HUES6 (cell line): ENCODE results near the gene OR9Q2.

Experiments
- H3K27ac ChIP-seq: 2 replicates; pipeline ENCODE4 v1.7.0; 2013; ENCODE audit warnings: low read depth, mild to moderate bottlenecking, low read length, inconsistent platforms
- H3K27me3 ChIP-seq: 2 replicates; pipeline ENCODE4 v1.6.1; 2013; ENCODE audit warnings: low read length; ENCODE audit not compliant: control insufficient read depth, insufficient read depth
- H3K36me3 ChIP-seq: 2 replicates; pipeline ENCODE4 v1.6.1; 2013; ENCODE audit warnings: low read length; ENCODE audit not compliant: control insufficient read depth, insufficient read depth
- H3K4me1 ChIP-seq: 2 replicates; pipeline ENCODE4 v1.6.1; 2013; ENCODE audit warnings: low read length; ENCODE audit not compliant: control insufficient read depth, insufficient read depth
- H3K4me3 ChIP-seq: 2 replicates; pipeline ENCODE4 v1.5.1; 2013; ENCODE audit warnings: low read depth, low read length
- H3K9ac ChIP-seq: one replicate; pipeline ENCODE4 v1.6.1; 2013; ENCODE audit warnings: mild to moderate bottlenecking, low read length
- H3K9me3 ChIP-seq: 2 replicates; pipeline ENCODE4 v1.6.1; 2013; ENCODE audit warnings: low read depth, low read length; ENCODE audit not compliant: control insufficient read depth, insufficient read depth

Gene OR9Q2, protein sequence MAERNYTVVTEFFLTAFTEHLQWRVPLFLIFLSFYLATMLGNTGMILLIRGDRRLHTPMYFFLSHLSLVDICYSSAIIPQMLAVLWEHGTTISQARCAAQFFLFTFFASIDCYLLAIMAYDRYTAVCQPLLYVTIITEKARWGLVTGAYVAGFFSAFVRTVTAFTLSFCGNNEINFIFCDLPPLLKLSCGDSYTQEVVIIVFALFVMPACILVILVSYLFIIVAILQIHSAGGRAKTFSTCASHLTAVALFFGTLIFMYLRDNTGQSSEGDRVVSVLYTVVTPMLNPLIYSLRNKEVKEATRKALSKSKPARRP

DNA sequence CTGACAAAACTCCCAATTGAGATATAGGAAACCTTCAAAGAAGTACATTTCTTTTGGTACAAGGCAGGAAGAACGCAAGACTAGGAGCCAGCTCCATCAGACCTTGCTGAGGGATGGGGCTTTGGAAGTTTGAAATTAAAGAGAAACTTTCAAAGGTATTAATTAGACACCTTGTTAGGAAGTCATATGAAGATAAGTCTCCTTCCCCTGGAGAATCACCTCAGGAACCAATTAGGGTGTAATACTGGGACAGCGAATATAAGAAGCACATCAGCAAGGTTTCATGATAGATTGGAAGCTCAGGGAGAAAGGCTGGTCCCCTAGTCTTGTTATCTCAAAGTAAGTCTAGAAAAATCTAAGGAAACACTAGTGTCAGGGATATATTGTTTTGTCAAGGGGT lies at the start of gene OR9Q2:
TSS of gene OR9Q2 (plus strand) at position 301 of the 400 bp plus-strand sequence. CDS start 1,421 bp downstream, outside the sequence.
- H3K27me3 ChIP-seq, result no peaks in the 10 kb centered on the region
- H3K9me3 ChIP-seq, result no peaks in the 10 kb centered on the region; the same call in 1 of the 2 replicates
- no peak within 1 kb of the TSS for H3K27ac ChIP-seq
- no peaks in the 10 kb centered on the region for H3K36me3 ChIP-seq
- no peaks in the 10 kb centered on the region for H3K4me1 ChIP-seq
- no peak within 1 kb of the TSS for H3K4me3 ChIP-seq
- H3K9ac ChIP-seq, result no peak within 1 kb of the TSS

- Histone ChIP-seq H3K4me3 (no peak overlapping the region), H3K36me3 (no peaks in the 10 kb centered on the region), H3K27me3 (no peaks in the 10 kb centered on the region), H3K4me1 (no peaks in the 10 kb centered on the region), H3K9me3 (no peaks in the 10 kb centered on the region), H3K27ac (no peak overlapping the region), H3K9ac (no peak overlapping the region)
Observed at GRCh38 chr11:58142761-58143160, 46.1 kb upstream of the OR9Q2 start.

GRCh38 chr11:58152781-58153180 lies 36.1 kb upstream of the OR9Q2 start:
- H3K27me3 ChIP-seq, result no peaks in the 10 kb centered on the region
- no peak overlapping the region for H3K9ac ChIP-seq

GRCh38 chr11:58164389-58164788 lies 24.5 kb upstream of the OR9Q2 start:
- Histone ChIP-seq H3K27ac (no peak overlapping the region), H3K9ac (no peak overlapping the region), H3K27me3 (no peaks in the 10 kb centered on the region), H3K4me3 (no peak overlapping the region), H3K9me3 (no peaks in the 10 kb centered on the region), H3K4me1 (no peaks in the 10 kb centered on the region), H3K36me3 (no peaks in the 10 kb centered on the region)

More at GRCh38 chr11:58152781-58153180, 36.1 kb upstream of the OR9Q2 start:
- no peak overlapping the region for H3K4me3 ChIP-seq
- H3K4me1 ChIP-seq, result no peaks in the 10 kb centered on the region
- H3K9me3 ChIP-seq, result peaks cover 3% of the 10 kb centered on the region; the same call in 1 of the 2 replicates
- no peak overlapping the region for H3K27ac ChIP-seq
- no peaks in the 10 kb centered on the region for H3K36me3 ChIP-seq

DNA sequence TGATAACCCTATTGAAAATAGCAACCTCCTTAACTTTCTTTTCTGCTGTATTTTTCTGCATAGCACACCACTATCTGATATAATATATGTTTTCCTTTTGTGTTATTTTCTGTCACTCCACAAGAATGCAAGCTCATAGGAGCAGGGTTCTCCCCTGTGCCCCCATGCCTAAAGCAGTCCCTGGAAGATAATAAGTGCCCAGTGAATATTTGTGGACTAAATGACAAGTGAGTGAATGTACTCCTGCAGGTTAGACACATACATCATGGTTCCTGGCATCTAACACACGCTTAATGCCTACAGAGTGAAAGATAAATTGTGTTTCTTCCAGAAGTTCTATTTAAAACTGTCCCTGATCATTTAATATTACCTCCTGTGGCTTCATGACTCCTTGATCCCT lies 23.9 kb upstream of the OR9Q2 start:
- Histone ChIP-seq H3K36me3 (no peaks in the 10 kb centered on the region), H3K9ac (no peak overlapping the region), H3K27me3 (no peaks in the 10 kb centered on the region)

DNA sequence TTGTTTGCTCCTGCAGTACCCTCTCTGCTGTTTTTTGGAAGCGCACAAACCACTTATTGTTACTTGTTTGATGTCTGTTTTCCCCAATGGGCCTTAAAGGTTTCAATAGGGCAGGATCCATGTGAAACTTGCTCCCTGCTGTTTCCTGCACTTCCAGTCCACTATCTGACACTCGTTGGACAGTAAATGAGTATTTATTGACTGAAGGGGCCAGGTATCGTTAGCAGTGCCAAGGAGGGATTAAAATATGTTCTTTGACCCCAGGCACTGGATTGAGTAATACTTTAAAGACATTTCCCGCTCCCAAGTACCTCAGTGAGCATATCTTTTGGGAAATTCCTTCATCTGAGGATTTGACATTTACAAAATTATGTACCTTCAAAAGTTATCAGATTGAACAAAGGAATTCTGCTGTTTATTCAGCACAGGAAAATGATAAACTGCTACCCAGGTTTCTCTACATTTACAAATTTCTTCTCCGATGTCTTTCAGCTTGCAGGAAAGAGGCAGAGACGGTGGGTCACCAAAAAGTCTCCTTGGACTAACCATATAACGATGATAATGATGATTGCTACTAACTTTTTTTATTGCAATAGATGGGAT lies 23.3 kb upstream of the OR9Q2 start:
- no peaks in the 10 kb centered on the region for H3K36me3 ChIP-seq
- H3K4me1 ChIP-seq, result no peaks in the 10 kb centered on the region
- H3K27ac ChIP-seq, result no peak overlapping the region
- H3K27me3 ChIP-seq, result no peaks in the 10 kb centered on the region
- no peak overlapping the region for H3K4me3 ChIP-seq
- H3K9me3 ChIP-seq, result no peaks in the 10 kb centered on the region
- no peak overlapping the region for H3K9ac ChIP-seq

More for the DNA sequence above, 23.9 kb upstream of the OR9Q2 start:
- Histone ChIP-seq H3K9me3 (no peaks in the 10 kb centered on the region), H3K4me1 (no peaks in the 10 kb centered on the region), H3K4me3 (no peak overlapping the region), H3K27ac (no peak overlapping the region)

- H3K4me3 ChIP-seq, result no peak overlapping the region
Observed at GRCh38 chr11:58177409-58178054, 11.3 kb upstream of the OR9Q2 start.

DNA sequence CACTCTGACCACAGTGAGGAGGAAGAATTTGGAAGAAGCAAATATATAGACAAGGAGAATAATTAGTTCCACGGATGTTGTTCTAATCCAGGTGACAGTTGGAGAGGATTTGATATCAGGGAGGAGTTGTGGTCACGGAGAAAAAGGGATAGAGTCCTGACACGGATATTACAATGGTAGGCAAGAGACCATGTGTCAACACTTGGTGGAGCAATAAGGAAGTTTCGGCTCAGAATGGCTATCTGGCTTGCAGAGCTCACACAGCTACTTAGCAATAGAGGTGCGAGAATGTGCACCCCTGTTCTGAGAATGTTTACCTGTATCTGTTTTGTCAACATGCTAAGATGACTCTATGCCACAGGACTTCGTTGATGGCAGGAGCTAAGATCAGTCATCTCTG lies 10.4 kb upstream of the OR9Q2 start:
- Histone ChIP-seq H3K9me3 (no peaks in the 10 kb centered on the region), H3K4me3 (no peak overlapping the region), H3K36me3 (no peaks in the 10 kb centered on the region), H3K27ac (no peak overlapping the region), H3K27me3 (no peaks in the 10 kb centered on the region), H3K4me1 (0 out of 2 replicates have a peak, but pooled peaks cover 3% of the 10 kb centered on the region), H3K9ac (no peak overlapping the region)

More at GRCh38 chr11:58177409-58178054, 11.3 kb upstream of the OR9Q2 start:
- no peaks in the 10 kb centered on the region for H3K27me3 ChIP-seq
- H3K4me1 ChIP-seq, result 0 out of 2 replicates have a peak, but pooled peaks cover 3% of the 10 kb centered on the region
- no peaks in the 10 kb centered on the region for H3K9me3 ChIP-seq
- H3K36me3 ChIP-seq, result no peaks in the 10 kb centered on the region
- H3K9ac ChIP-seq, result no peak overlapping the region
- H3K27ac ChIP-seq, result no peak overlapping the region

DNA sequence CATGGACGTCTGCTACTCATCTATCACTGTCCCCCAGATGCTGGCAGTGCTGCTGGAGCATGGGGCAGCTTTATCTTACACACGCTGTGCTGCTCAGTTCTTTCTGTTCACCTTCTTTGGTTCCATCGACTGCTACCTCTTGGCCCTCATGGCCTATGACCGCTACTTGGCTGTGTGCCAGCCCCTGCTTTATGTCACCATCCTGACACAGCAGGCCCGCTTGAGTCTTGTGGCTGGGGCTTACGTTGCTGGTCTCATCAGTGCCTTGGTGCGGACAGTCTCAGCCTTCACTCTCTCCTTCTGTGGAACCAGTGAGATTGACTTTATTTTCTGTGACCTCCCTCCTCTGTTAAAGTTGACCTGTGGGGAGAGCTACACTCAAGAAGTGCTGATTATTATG lies 9.2 kb upstream of the OR9Q2 start:
- H3K4me1 ChIP-seq, result 0 out of 2 replicates have a peak, but pooled peaks cover 3% of the 10 kb centered on the region
- H3K27me3 ChIP-seq, result no peaks in the 10 kb centered on the region
- H3K9me3 ChIP-seq, result no peaks in the 10 kb centered on the region
- no peak overlapping the region for H3K9ac ChIP-seq
- no peaks in the 10 kb centered on the region for H3K36me3 ChIP-seq
- H3K4me3 ChIP-seq, result no peak overlapping the region
- no peak overlapping the region for H3K27ac ChIP-seq

DNA sequence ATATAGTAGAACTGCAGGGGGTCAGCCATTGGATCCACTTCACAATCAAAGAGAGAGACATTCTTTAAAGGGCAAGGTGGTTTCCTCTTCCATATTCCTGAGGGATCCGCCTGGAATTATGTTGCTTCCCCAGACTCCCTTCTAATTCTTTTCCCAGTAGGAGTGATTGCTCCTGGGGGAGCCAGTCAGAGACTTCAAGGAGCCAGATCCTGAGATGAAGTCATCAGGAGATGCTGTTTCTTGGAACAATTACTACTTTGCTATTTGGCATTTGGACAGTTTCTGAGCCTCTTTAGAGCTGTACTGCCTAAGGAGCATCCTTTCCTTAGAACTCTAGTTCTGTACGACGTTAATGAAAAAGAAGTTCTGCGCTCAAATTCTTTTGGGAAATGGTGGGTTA lies 1.9 kb upstream of the OR9Q2 start:
- Histone ChIP-seq H3K36me3 (no peaks in the 10 kb centered on the region), H3K9ac (no peak overlapping the region), H3K4me3 (no peak overlapping the region), H3K27ac (no peak overlapping the region), H3K9me3 (no peaks in the 10 kb centered on the region; the same call in 1 of the 2 replicates), H3K27me3 (no peaks in the 10 kb centered on the region), H3K4me1 (no peaks in the 10 kb centered on the region)

DNA sequence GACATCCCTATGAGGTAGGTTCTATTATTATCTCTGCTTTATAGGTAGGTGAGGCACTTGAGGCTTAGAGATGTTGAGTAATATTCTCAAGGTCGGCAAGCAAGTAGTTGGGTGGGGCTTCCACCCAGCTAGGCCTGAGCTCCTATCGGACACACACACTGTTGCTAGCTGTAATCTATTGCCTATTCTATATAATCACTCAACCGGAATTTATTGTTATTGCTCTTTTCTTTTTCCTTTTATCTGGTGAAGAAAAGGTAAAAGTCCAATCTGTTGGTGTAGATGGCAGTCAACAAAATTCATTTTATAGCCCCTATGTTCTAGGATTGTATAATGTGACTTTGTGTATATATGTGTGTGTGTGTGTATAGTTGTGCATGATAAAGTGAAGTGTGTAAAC lies 3.4 kb downstream of the OR9Q2 start:
- H3K4me1 ChIP-seq, result no peaks in the 10 kb centered on the region
- H3K4me3 ChIP-seq, result no peak overlapping the region

More for the DNA sequence above, 3.4 kb downstream of the OR9Q2 start:
- Histone ChIP-seq H3K27ac (no peak overlapping the region), H3K9me3 (no peaks in the 10 kb centered on the region; the same call in 1 of the 2 replicates), H3K27me3 (no peaks in the 10 kb centered on the region), H3K9ac (no peak overlapping the region), H3K36me3 (no peaks in the 10 kb centered on the region)
